ENCODE results near the gene AAK1.
"Not testable (repeated sequence)": the region's sequence is repeated elsewhere in the genome, so short reads cannot be mapped to it uniquely, and the experiment has no call there.

AAK1 gene

GRCh38 chr2:69659349-69659748 is 15.8 kb upstream of the AAK1 start:
- DNase-seq = no peak

DNA sequence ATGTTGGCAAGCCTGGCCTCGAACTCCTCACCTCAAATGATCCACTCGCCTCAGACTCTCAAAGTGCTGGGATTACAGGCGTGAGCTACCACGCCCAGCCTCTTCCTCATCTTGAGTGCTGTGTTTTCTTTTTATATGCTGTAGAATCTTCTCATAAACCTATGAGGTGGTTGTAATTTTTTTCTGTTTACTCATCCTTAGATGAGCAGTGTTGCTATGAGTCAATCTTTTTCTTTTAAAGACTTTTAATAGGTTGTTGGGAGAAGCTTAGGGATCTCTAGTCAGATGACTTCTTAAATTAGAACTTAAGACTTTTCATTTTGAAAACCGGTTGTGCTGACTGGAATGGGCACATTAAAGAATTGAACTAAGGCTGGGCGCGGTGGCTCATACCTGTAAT is 8.7 kb upstream of the AAK1 start:
- DNase-seq = no peak

- DNase-seq = not testable (repeated sequence)
Observed at GRCh38 chr2:69647196-69647595, 3.7 kb upstream of the AAK1 start.

DNA sequence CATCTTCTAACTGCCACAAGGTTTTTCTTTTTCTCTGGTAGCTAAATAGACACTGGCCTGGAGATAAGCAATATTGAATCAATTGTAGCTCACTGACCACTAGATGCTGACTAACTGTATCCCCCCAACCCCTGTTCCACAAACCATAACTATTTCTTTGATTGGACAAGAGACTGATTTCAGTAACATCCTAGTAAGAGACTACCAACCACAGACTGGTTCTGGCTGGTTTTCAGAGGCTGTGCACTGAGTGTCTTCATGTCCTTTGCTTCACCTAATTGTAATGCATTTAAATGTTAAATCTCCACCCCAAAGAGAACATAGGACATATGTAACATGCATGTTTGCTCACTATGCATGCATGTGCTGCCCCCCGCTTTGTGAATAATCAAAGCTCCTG is 3.2 kb upstream of the AAK1 start:
- no peak for DNase-seq

- DNase-seq = no peak
Observed at GRCh38 chr2:69645921-69646320, 2.4 kb upstream of the AAK1 start.

DNA sequence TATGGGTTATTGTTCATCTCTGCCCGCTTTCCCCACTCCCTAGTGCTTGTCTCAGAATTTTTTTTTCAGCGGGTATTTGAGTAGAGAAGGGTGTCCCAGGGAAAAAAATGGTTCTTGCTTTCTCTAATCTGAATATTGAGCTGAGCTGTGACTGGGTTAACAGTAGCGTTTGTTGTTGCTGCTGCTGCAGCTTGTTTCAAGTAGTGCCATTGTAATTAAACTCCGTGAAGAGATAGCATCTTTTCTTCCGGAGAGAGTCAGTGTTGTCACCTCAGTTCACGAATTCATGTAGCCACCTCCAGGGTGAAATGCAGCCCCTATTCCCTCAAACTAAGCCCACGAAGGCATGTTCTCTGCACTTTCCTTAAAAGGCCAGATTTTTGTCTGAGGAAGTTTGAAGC is 1.5 kb upstream of the AAK1 start:
- DNase-seq = peak; percentile 24

DNA sequence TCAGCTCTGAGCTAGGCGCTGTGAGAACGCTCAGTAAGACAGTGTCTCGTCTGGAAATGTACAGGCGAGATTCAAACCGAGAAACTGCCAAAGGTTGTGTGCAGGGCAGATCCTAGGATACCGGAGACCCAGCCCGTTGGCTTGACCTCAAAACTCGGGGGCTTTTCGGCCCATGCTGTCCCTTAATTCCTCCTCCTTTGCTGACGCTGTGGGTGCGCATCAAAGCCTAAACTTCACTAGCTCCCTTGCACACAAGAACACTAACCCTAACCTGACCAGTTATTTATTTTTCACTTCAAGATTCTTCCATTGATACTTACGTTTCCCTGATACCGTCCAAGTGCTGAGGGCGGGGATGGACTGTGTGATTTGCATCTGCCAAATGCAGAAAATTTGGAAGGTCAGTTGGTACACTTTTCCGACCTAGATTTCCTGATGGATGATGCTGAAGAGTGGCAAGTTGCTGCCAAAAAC is 1.0 kb upstream of the AAK1 start:
- DNase-seq = no peak

- DNase-seq = peak; percentile 60
Observed at GRCh38 chr2:69642709-69643601, 584 bp downstream of the AAK1 start.

DNA sequence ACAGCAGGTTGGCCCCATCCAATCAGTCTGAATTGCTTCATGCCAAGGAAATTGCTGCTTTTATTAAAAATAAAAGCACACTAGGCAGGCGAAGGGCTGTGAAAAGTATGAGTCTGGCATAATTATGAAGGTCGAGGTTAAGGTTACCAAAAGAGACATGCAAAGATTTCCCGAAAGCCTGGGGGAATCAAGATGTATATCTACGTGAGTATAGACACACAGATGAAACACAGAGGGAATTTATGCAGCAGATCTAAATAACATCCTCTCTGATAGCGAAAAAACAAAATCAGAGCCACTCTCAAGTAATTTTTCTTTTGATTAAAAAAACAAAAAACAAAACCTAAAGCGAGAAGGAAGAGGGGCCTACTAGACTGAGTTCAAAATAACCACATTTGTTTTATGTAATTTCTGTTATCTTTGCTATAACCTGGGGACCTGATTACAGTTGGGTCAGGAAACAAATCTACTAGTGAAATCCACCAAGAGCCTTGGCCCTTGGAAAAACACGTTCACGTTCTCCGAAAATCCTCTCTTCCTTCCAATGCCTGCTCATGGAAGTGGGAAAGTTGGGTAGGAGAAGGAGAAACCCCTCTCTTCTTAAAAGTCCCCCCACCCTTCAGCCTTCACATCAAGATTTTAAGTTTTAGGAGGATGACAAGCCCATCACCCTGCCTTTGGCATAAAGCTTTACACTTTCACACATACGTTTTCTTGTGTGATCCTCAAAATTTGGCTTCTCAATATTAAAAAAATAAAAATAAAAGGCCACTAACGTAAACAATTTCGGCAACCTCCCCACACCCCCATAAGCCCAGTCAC is 1.4 kb downstream of the AAK1 start:
- DNase-seq = no peak

GRCh38 chr2:69641471-69641870 is 2.1 kb downstream of the AAK1 start:
- no peak for DNase-seq

- no peak for DNase-seq
Observed at GRCh38 chr2:69639266-69639665, 4.3 kb downstream of the AAK1 start.

- DNase-seq = no peak
Observed at GRCh38 chr2:69638630-69639029, 4.9 kb downstream of the AAK1 start.

DNA sequence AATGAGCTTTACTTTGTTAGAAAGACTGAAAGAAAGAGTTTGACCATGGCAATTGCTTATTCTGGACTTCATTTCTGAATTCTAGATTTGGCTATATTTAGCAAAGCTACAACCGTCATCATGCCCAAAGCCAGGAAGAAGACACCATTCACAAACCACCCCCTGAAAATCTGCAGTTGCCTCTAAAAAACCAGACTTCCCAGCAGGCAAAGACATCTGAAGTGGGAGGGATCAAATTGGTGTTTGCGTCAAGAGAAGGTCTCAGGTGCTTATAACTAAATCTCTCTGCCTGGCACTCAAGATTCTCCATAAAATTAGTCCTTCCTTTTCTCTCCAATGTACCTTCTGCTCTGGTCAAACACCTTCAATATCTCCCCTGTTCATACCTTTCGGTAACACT is 5.6 kb downstream of the AAK1 start:
- no peak for DNase-seq

GRCh38 chr2:69636395-69636794 is 7.1 kb downstream of the AAK1 start:
- no peak for DNase-seq

- DNase-seq = no peak
Observed at GRCh38 chr2:69635432-69635831, 8.1 kb downstream of the AAK1 start.

DNA sequence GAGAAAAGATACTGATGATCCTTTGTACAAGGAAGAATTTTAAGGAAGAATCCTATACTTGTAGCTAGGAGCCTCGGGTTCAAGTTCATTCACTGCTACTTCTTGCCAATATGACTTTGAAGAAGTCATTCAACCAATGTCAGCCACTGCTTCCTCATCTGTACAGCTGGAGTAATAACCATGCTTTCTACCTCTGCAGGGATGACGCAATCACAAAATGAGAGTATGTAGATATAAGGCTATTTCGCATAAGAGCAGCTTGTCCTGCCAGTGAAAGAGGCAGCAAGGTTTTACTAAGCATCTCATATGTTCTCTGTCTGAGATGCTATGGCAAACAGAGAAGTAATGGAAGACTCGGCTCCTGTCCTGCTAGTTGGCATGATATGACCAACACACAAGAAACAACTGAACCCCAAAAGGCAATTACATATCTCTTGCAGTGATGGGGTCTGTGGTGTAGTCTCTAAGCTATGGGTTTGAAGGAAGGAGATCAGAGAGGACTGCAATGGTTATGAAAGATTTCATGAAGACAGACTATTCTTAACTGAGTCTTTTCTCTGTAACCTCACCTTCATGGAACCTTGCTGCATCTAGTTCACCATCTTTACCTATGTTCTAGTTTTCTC is 9.2 kb downstream of the AAK1 start:
- no peak for DNase-seq

DNA sequence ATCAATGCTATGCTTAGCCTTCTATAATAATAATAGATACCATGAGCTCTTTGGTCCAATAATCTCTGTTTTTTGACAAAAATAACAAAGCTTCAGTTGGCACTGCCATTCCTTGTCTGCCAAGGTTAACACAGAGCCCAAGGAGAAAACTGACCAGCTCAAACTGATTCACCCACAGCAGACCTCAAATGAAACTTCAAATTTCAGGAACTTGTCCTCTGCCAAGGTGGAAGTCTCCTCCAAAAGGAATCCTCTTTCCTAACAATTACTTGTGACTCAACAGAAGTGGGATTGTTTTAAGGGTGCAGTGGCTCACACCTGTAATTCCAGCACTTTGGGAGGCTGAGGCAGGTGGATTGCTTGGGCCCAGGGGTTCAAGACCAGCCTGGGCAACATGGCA is 12.1 kb downstream of the AAK1 start:
- no peak for DNase-seq

GRCh38 chr2:69629921-69630608 is 13.5 kb downstream of the AAK1 start:
- no peak for DNase-seq

DNA sequence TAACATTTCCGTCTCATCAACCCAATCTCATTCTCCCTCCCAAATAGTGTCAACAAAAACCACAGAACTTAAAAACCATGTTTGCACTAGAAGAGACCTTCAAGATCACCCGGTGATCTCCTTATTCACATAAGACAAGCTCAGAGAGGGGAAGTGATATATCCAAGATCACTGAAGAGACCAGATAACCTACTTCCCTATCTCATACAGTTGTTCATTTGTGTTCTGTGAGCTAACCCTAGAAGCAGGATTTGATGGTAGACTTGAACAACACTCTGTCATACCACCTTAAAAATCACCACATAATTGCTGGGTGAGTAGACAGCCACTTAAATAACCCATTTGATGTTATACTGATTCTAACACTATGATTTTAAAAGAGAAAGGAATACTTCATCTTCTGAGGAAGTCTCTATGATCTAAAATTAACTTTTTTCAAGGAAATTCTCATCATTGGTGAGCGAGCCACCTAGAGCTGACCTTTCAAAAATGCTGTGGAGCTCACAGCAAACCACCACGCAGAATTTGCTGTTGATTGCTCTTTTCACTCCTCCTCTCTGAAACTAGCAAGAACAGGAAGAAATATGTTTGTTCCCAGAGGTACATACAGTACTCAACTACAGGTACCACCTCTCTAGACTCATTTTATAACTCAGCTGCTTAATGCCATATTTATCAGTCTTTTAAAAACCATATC is 15.1 kb downstream of the AAK1 start:
- no peak for DNase-seq

DNA sequence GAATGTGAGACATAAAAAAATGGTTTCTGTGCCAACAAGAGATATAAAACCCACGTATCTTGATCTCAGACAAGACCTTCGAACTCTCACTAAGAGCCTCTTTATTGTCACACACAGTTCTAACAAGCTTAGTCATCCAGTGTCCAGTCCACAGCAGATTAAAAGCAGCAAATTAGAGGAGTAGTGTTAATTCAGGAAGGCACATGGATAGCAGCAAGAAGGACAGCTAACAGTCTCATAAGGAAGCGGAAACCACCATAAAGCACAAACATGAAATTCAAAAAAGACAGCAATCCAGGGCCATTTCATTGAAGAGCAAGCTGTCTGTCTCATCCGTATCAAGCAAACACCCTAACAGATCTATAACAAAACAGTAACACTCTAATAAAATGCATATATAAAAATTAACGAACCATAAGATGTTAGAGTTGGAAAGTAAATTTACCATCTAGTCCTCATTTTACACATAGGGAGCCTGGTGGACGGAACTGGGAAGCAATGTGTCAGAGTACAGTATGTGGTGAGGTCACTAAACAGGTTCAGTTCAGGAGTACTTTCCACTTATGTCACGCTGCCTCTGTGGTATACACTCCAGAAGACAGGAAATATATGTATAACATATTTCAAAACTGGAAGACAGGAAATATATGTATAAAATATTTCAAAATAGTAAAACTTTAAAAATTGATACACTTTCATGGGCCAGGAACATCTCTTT is 18.3 kb downstream of the AAK1 start:
- DNase-seq = no peak

- DNase-seq = no peak
Observed at GRCh38 chr2:69624611-69625010, 18.9 kb downstream of the AAK1 start.

DNA sequence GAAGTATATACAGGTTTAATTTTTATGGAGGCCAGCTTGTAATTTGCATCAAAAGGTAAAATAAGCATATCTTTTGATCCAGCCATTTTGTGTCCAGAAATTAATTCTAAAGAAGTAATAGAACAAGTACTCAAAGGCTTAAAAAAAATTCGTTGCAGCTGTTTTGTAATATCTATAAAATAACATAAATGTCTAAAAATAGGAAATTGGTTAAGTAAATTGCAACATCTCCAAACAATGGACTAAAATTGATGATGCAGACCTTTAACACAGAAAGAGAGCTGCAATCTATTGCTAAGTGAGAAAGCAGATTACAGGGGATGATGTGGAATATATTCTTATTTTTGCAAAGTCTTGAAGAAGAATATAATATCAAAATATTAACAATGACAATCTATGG is 19.4 kb downstream of the AAK1 start:
- DNase-seq = no peak
